Ishikawa (cell line): ENCODE data around the gene PPP1R37.

ENCODE experiments used
- CEBPB ChIP-seq: IDR thresholded peaks from 2 replicates; pipeline ENCODE4 v1.6.1; 2012
- CREB1 ChIP-seq: IDR thresholded peaks from 2 replicates; pipeline ENCODE4 v1.6.1; 2012; ENCODE audit warnings: low read depth
- EGR1 ChIP-seq: IDR thresholded peaks from 2 replicates; pipeline ENCODE4 v1.6.1; 2012
- EP300 ChIP-seq: IDR thresholded peaks from 2 replicates; pipeline ENCODE4 v1.6.1; 2012; ENCODE audit warnings: borderline replicate concordance
- FOXM1 ChIP-seq: IDR thresholded peaks from 2 replicates; pipeline ENCODE4 v1.6.1; 2012; ENCODE audit warnings: low read depth, borderline replicate concordance
- MAX ChIP-seq: IDR thresholded peaks from 2 replicates; pipeline ENCODE4 v1.6.1; 2012
- NFIC ChIP-seq: IDR thresholded peaks from 2 replicates; pipeline ENCODE4 v1.6.1; 2012
- RAD21 ChIP-seq: IDR thresholded peaks from 2 replicates; pipeline ENCODE4 v1.6.1; 2012; ENCODE audit warnings: low read depth
- REST ChIP-seq: IDR thresholded peaks from 2 replicates; pipeline ENCODE4 v1.6.1; 2012; ENCODE audit warnings: low read depth, mild to moderate bottlenecking
- TAF1 ChIP-seq: IDR thresholded peaks from 2 replicates; pipeline ENCODE4 v1.6.1; 2012; ENCODE audit warnings: low read depth, mild to moderate bottlenecking
- TCF12 ChIP-seq: IDR thresholded peaks from 2 replicates; pipeline ENCODE4 v1.6.1; 2012; ENCODE audit warnings: low read depth
- TEAD4 ChIP-seq: IDR thresholded peaks from 2 replicates; pipeline ENCODE4 v1.6.1; 2012
- USF1 ChIP-seq: IDR thresholded peaks from 2 replicates; pipeline ENCODE4 v1.6.1; 2012
- YY1 ChIP-seq: IDR thresholded peaks from 2 replicates; pipeline ENCODE4 v1.6.1; 2012; ENCODE audit warnings: low read depth
- ZBTB7A ChIP-seq: IDR thresholded peaks from 2 replicates; pipeline ENCODE4 v1.6.1; 2012; ENCODE audit warnings: low read depth

PPP1R37 gene

DNA sequence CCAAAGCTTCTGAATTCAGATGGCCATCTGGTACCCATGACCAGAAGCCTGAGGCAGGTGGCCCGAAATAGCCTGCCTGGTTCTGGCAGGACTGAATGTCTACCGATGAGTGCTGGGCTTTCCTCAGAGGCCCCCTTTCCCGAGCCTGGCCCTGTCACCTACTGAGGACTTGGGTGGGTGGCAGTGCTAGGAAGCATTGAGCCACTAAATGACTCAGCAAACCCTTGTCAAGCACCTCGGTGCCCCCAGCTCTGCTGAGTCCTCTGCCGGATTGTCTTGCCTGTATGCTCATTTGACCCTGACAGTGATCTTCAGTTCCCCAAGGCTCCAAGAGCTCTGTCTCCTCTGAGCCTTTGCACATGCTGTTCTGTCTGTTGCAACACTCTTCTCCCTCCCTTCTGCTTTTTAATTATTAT, 17.9 kb downstream of the PPP1R37 start:
- TF ChIP-seq YY1 (no peak), TAF1 (no peak), ZBTB7A (no peak), MAX (no peak), EP300 (no peak), FOXM1 (no peak), RAD21 (no peak), CREB1 (no peak), CEBPB (no peak), EGR1 (no peak), NFIC (no peak), TEAD4 (no peak), TCF12 (no peak), REST (no peak), USF1 (no peak)

DNA sequence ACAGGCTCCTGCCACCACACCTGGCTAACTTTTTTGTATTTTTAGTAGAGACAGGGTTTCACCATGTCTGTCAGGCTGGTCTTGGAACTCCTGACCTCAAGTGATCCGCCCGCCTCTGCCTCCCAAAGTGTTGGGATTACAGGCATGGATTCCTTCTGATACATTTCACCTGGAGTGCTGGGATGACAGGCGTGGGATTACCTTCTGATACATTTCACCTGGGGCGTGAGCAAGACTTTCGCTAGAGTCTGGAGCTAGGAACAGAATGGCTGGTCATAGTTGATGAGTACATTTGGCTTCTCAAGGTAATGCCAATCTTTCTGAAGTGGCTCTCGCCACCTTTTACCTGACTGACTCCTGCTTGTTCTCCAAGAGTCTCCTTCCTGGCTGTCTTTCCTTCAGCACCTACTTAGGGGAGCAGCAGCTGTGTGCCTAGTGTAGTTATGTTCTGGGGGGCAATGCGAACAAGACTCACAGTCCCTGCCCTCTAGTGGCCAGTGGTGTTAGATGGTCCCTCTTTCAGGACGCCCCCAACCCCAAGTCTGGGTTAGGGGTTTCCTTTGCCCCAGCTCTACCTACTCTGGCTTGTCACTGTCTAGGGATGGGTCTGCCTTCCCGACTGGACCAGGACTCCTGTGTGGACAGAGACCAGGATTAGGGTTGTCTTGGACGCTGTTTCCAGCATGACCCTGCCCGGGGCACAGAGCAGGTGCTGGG, 19.3 kb downstream of the PPP1R37 start:
- no peak for TF ChIP-seq RAD21
- TF ChIP-seq MAX, result no peak
- TF ChIP-seq FOXM1, result no peak
- no peak for TF ChIP-seq CEBPB
- no peak for TF ChIP-seq REST
- no peak for TF ChIP-seq TAF1
- no peak for TF ChIP-seq EP300
- no peak for TF ChIP-seq NFIC
- no peak for TF ChIP-seq CREB1
- no peak for TF ChIP-seq EGR1
- TF ChIP-seq TEAD4, result no peak
- TF ChIP-seq ZBTB7A, result no peak
- TF ChIP-seq TCF12, result no peak
- TF ChIP-seq YY1, result no peak
- TF ChIP-seq USF1, result no peak

GRCh38 chr19:45113628-45114027, 20.6 kb downstream of the PPP1R37 start:
- no peak for TF ChIP-seq MAX
- TF ChIP-seq TAF1, result no peak
- TF ChIP-seq EP300, result no peak
- TF ChIP-seq TEAD4, result no peak
- TF ChIP-seq CEBPB, result no peak
- no peak for TF ChIP-seq NFIC
- no peak for TF ChIP-seq EGR1
- TF ChIP-seq RAD21, result no peak
- TF ChIP-seq ZBTB7A, result no peak
- TF ChIP-seq CREB1, result no peak
- no peak for TF ChIP-seq FOXM1
- no peak for TF ChIP-seq USF1
- TF ChIP-seq YY1, result no peak

- no peak for TF ChIP-seq EGR1
- TF ChIP-seq FOXM1, result no peak
- no peak for TF ChIP-seq USF1
- TF ChIP-seq TAF1, result no peak
- TF ChIP-seq CREB1, result no peak
- TF ChIP-seq RAD21, result no peak
- TF ChIP-seq NFIC, result no peak
Measured at GRCh38 chr19:45114116-45114515, 21.1 kb downstream of the PPP1R37 start.
